Dedifferentiated amniotic fluid mesenchymal stem cell (primary cell): ENCODE measurements around the gene HOXD12.

Source experiments
- DNase-seq: peaks from one replicate; pipeline ENCODE4 v3.0.0-alpha.2; 2016; ENCODE audit errors: extremely low spot score

Gene HOXD12

DNA sequence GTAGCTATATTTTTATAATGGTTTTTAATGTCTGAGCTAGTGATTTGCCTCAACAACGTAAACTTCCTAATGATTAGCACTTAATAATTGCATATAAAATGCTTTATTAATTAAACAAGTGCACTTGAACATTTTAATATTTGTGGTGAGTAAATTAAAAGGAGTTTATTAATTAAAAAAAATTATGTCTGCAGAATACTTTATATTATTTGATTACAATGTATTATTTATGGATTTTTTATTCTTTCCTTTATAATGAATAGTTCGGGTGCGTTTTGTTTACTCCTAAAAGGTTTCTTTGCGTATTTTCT is 32.2 kb downstream of the HOXD12 start:
- DNase-seq = no peak

- no peak for DNase-seq
These were observed 32.9 kb downstream of the HOXD12 start for GRCh38 chr2:176132205-176133171.

DNA sequence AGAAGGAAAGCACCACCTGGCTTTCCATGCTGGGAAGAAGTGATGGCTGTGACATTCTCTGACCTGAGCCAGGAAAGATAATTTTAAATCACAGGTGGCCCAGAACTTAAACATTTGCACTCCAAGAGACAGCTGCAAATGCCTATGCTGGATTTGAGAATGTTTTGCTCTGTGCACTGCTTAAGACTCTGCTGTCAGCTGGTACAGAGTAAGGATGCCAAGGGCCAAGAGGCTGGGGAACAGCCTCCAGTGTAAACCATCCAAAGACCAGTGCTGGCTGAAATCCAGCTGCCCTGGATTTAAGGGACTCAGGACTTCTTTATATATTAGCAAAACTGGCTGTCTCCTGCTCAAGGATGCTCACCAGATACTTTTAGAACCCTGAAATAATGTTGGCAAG is 33.8 kb downstream of the HOXD12 start:
- no peak for DNase-seq

- no peak for DNase-seq
These were observed 34.4 kb downstream of the HOXD12 start for GRCh38 chr2:176134035-176134434.

DNA sequence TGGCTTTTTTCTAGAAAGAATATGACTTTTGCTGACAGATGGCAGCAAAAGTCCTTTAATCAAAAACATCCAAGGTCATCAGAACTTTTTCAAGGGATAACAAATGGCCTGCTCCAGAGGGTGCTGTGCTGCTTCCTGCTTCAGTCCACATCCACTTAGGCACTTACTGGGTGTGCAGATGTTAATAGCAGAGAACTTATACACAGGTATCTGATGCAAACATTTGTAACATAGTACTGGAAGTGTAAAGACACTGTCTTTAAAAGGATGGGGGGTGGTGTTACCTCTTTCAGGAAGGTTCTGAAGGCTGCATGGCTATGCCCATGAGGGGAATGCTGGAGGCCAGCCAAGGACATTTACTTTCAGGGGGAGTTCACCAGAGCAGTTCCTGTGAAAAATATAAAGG is 35.4 kb downstream of the HOXD12 start:
- no peak for DNase-seq

DNA sequence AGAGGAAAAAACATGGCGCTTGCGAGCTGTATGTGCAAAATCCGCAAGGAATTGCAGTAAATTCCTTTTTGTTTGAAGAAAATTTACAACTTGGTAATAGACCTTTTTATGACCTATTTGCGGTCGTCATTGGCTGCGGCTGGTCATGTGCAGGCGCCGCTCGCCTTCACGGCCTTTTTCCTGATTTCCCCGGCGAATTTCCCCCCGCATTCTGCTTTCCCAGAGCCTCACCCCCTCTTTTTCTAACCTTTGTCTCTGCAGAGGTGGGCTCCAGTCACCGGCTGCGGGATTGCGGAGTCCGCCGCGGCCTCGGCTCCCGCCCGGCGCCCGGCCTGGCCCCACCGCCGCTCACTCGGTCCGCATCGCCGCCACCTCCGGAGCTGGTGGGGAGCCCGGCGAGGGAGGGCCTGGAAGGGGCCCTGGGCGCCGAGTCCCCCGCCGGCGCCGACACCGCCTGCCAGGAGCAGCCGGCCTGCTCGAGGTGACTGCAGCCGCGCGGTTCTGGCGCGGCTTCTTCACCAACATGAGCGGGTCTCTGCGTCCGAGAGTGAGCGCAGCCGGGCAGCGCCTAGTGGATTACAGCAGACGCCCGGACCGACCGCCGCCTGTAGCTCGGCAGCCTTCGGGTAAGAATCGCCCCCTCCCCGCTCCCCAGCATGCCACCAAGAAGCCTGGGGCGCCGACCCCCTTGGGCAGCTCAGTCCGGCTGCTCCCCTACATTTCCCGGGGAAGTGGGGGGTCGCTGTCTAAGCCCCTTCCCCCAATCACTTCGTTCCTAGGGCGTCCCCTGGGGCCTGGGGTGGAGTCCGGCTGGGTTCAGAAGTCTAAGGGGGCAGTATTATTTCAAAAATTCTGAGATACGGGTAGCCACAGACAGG is 37.0 kb downstream of the HOXD12 start:
- DNase-seq = no peak

GRCh38 chr2:176137252-176137580 is 37.6 kb downstream of the HOXD12 start:
- DNase-seq = no peak

DNA sequence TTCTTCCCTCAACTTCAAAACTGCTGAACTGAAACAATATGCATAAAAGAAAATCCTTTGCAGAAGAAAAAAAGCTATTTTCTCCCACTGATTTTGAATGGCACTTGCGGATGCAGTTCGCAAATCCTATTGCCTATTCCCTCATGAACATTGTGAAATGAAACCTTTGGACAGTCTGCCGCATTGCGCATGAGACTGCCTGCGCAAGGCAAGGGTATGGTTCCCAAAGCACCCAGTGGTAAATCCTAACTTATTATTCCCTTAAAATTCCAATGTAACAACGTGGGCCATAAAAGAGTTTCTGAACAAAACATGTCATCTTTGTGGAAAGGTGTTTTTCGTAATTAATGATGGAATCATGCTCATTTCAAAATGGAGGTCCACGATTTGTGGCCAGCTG is 38.3 kb downstream of the HOXD12 start:
- no peak for DNase-seq

DNA sequence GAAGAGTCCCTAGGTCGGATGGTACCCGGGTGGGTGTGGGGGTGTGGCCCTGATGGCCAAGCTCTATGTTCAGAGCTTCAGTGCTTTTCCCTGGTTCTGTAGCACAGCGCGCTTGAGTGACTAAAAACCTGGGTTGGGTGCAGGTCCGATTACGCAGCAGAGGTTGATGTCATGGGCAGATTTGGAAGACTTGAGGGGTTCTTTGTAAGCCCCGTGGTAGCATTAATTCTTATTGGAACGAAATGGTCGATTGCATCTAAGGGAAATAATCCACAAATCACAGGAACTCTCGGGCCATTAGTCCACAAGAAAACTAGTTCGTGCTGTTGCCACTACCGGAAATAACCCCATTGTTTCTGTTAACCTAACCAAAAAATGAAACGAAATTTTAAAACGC is 38.9 kb downstream of the HOXD12 start:
- no peak for DNase-seq

- DNase-seq = no peak
These were observed 39.5 kb downstream of the HOXD12 start for GRCh38 chr2:176138923-176139660.

DNA sequence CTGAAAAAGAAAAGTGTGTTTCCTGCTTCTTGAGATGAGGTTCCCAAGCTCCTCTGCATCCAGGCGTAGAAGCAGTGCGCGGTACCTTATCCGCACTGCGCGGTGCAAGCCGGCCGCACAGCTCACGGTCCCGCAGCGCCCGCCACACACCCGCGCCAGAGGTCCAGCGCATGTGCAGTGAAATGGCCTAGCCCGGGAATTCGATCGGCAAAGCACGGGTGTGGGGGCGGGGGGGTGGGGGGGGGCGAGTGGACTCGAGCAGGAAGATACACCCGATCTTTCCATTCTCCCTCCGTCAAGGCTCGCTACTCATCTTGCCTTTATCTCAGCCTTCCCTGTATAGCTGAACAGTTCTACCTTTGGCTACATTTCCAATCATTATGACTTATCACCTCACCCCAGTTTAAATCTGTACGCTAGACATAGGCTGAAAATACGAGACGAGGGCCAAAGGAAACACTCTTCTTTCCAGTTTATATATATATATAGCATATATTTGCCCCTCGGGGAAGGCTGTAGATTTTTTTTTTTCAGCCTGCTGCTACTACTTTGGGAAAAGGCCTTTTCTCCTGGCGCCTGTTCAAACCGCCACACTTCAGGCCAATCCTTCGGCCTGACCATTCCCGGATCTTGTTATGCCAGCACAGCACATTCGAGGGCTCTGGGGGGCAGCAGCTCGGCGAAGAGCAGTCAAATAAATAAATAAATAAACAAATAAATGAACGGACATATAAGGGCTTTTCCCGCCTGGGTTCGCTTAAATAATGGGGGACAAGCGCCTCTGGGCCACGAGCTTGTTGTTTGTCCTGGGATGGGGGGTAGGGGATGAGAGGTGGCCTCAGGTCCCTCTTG is 40.3 kb downstream of the HOXD12 start:
- no peak for DNase-seq

DNA sequence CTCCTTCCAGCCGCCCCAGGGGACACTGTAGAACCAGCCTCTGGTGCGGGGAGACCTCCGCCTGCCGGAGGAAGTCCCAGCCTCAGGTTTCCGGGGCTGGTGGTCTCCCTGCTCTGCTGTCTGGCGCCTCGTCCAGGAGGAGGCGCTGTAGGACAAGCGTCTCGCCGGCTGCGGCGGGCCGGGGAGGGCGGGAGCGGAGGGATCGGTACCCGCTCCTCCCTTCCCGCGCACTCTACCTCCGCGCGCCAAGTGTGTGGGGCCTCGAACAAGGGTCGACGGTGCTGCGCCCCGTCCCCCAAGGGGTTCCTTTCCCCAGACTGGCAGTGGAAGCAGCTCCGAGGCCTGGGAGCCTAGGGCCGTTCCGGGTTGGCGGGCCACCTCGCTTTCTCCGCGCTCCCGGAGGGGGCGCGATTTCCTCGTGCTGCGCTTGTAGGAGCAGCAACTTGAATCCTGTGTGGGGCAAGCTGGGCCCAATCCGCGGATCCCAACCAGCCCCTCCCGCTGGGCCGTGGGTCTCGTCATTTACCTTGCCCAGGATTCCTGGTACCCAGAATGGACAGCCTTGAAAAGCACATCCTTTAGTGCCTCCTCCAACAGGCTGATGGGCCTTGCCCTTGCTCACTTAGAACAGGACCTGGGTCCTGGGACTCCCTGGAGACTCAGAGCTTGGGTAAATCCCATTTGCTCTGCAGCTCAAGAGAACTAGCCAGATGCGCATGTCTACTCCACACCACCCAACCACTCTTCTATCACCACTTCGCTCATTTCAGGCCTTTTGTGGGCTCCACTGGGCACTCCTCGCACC is 41.1 kb downstream of the HOXD12 start:
- no peak for DNase-seq

DNA sequence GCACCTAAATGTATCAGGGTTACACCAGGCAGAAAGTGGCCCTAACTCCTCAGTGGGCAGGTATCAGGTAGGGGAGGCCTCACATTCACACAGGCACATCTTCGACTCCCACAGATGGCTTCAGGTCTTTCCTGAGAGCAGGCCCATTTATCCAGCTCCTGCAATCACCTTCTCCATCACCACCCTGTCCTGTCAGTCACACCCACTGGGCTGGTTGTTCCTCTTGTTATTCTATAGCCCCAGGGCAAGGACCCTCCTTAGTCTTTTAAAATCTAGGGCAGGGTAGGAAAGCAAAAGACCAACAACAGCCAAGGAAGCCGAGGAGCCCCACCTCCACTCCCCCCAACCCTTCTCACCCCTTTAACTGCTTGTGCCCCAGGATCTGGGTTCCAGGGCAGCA is 42.7 kb downstream of the HOXD12 start:
- DNase-seq = no peak

GRCh38 chr2:176145085-176145969 is 45.7 kb downstream of the HOXD12 start:
- DNase-seq = no peak

- no peak for DNase-seq
These were observed 46.5 kb downstream of the HOXD12 start for GRCh38 chr2:176146101-176146500.

GRCh38 chr2:176146645-176147044 is 47.0 kb downstream of the HOXD12 start:
- DNase-seq = no peak

DNA sequence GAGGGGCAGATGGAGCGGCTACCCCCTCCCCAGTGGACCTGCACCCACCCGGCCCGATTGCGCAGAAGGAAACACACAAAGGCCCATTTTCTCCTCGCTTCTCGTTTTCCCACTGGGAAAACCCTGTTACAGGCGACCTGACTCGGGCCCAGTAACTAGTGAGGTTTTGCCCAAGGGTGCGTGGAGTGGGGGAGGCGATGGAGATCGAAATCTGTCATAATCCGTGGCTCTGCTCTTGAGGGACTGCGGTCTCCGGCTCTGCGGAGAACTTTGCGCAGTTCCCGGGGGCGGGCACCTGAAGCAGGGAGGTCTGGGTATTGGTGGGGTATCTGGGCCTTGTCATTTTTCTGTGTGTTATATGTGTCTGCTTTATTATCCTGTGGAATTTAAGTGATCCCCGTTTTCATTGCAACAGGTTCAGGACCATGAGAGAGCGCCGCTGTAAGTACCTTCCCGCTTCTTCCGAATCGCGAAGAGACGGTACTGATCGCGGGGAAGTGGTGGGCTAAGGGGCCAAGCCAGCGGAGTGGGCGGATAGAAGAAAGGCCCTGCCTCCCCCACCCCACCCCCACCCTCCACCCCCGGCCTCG is 47.7 kb downstream of the HOXD12 start:
- DNase-seq = no peak

DNA sequence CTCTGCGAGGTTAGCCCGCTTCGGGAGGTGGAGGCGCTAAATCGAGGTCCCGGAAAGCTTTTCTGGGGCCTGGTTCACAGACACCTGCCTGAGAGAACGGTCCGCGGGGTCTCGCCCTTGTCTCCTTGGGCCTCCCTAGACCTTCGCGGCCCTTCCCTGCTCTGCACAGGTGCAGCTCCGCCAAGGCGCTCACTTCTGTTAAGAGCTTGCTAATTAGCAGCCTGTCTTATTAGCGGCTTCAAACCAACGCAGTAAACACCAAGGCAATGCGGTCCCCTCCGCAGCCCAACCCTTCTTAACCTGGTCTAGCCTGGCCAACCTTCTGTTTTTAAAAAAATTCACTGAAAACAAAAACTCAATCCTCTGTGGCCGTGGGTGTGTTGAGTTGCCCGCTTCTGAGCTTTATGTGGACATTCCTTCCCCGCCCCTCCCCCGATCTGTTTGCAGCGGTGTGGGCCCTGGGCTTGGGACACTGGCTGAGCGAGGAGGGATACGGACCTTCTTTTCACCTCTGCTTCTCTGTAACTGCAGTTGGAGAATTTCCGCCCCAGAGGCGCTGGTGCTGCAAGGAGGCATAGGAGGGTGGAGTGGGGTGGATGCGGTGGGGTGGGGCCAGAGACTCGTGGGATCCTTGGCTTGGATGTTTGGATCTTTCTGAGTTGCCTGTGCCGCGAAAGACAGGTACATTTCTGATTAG is 48.4 kb downstream of the HOXD12 start:
- DNase-seq = no peak
